Endodermal cell (in vitro differentiated cells): ENCODE results near the gene CASZ1. TPM values are rescaled to one million over a fixed set of nuclear protein-coding genes. Genes with fewer than 3 reads are reported as not detected.

Source experiments
- DNase-seq: peaks from one replicate; pipeline ENCODE4 v3.0.0-alpha.2; 2017
- H3K27ac ChIP-seq: 2 replicates; pipeline ENCODE4 v1.5.1; 2013; ENCODE audit warnings: mild to moderate bottlenecking, low read depth, low read length, moderate library complexity
- H3K27me3 ChIP-seq: 2 replicates; pipeline ENCODE4 v1.6.1; 2013; ENCODE audit warnings: mild to moderate bottlenecking, low read length, moderate library complexity; ENCODE audit not compliant: insufficient read depth, control insufficient read depth, poor library complexity, severe bottlenecking
- H3K36me3 ChIP-seq: 2 replicates; pipeline ENCODE4 v1.7.0; 2013; ENCODE audit warnings: mild to moderate bottlenecking, low read length, moderate library complexity; ENCODE audit not compliant: control insufficient read depth, insufficient read depth
- H3K4me1 ChIP-seq: one replicate; pipeline ENCODE4 v1.7.0; 2013; ENCODE audit warnings: low read length; ENCODE audit not compliant: control insufficient read depth, insufficient read depth
- H3K4me3 ChIP-seq: 2 replicates; pipeline ENCODE4 v1.5.1; 2013; ENCODE audit warnings: mild to moderate bottlenecking, low read length, moderate library complexity
- H3K9ac ChIP-seq: 2 replicates; pipeline ENCODE4 v1.6.1; 2013; ENCODE audit warnings: mild to moderate bottlenecking, low read length, moderate library complexity; ENCODE audit not compliant: poor library complexity, severe bottlenecking; ENCODE audit errors: extremely low read depth
- H3K9me3 ChIP-seq: 2 replicates; pipeline ENCODE4 v1.6.1; 2013; ENCODE audit warnings: mild to moderate bottlenecking, low read length, moderate library complexity; ENCODE audit not compliant: control insufficient read depth
- H3K27ac Mint-ChIP-seq: 2 replicates; pipeline ENCODE4 v1.8.0; 2020; ENCODE audit warnings: mixed read lengths
- H3K27me3 Mint-ChIP-seq: 2 replicates; pipeline ENCODE4 v1.8.0; 2021; ENCODE audit warnings: mild to moderate bottlenecking, mixed read lengths; ENCODE audit not compliant: insufficient read depth
- H3K36me3 Mint-ChIP-seq: 2 replicates; pipeline ENCODE4 v1.8.0; 2020; ENCODE audit warnings: low read depth, mixed read lengths
- H3K4me1 Mint-ChIP-seq: 2 replicates; pipeline ENCODE4 v1.8.0; 2020; ENCODE audit warnings: mixed read lengths
- H3K4me3 Mint-ChIP-seq: 2 replicates; pipeline ENCODE4 v1.8.0; 2020; ENCODE audit warnings: mild to moderate bottlenecking, moderate library complexity, mixed read lengths
- H3K9me3 Mint-ChIP-seq: 2 replicates; pipeline ENCODE4 v1.8.0; 2020; ENCODE audit warnings: mild to moderate bottlenecking, mixed read lengths
- CTCF ChIP-seq: fragments of 200-600 bp; sonication (generic); conservative IDR thresholded peaks from 2 replicates; pipeline ENCODE4 v1.5.0; 2021; ENCODE audit warnings: antibody characterized with exemption, mild to moderate bottlenecking
- WGBS, 2 experiments: methylation state at CpG; one replicate each; pipeline versions ENCODE4 v1.1.5 to v1.1.7; 2013; ENCODE audit warnings: missing lambda C conversion rate in 2 of 2, mixed read lengths in 1 of 2; ENCODE audit not compliant: insufficient coverage in 1 of 2, insufficient read length in 1 of 2; 5-methylcytosine and 5-hydroxymethylcytosine counted together
- total RNA-seq, 2 donors: library from RNA; stranded (reverse); fragmentation: NEBNext Ultra II Directional in 1 of 2; extraction: Animal tissue kit (Norgen Biotek cat#: 25700) in 1 of 2; gene quantifications; 2 replicates in 1 of 2; 3 replicates in 1 of 2; pipeline ENCODE4 v1.2.1, GENCODE V29; 2021

The CASZ1 gene
- total RNA-seq, 2 donors from 2014 or later, result 3.5 to 5.9 TPM

DNA sequence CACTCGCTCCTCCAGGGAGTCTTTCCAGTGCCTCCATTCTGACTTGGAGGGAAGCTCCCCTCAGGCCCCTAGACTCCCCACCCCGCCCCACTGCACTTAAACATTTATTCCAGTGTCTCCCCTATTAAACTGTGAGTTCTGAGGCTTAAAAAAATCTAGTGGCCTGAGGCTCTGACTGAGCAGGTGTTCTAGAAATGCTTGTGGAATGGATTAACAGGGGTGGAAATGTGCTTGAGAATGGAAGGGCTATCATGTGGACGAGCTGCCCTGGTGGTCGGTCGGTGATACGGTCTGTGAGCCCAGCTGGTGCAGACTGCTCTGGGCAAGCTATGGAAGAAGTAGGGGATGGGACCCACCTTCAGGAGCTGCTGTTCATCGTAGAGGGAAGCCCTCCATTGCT is 191.5 kb downstream of the CASZ1 start:
- Histone ChIP-seq H3K36me3 (peaks cover 1% of the 10 kb centered on the region), H3K9ac (no peak overlapping the region), H3K27me3 (no peaks in the 10 kb centered on the region), H3K4me1 (peaks cover 8% of the 10 kb centered on the region), H3K27ac (no peak overlapping the region), H3K4me3 (no peak overlapping the region), H3K9me3 (no peaks in the 10 kb centered on the region)
- no peak overlapping the region for H3K27ac Mint-ChIP-seq
- no peaks in the 10 kb centered on the region for H3K9me3 Mint-ChIP-seq
- H3K36me3 Mint-ChIP-seq, result peaks cover 15% of the 10 kb centered on the region
- peak; percentile 31 for TF ChIP-seq CTCF
- DNase-seq, result no peak
- H3K4me1 Mint-ChIP-seq, result peaks cover 28% of the 10 kb centered on the region
- no peak overlapping the region for H3K4me3 Mint-ChIP-seq
- 92 to 97% methylated on average over 5 to 7 of the region's 7 CpGs for WGBS, 2 experiments
- H3K27me3 Mint-ChIP-seq, result no peaks in the 10 kb centered on the region

- Mint-ChIP-seq H3K9me3 (no peaks in the 10 kb centered on the region), H3K4me1 (peaks cover 28% of the 10 kb centered on the region), H3K36me3 (peaks cover 16% of the 10 kb centered on the region), H3K4me3 (no peak overlapping the region), H3K27me3 (no peaks in the 10 kb centered on the region), H3K27ac (no peak overlapping the region)
- no peak for DNase-seq
- H3K4me1 ChIP-seq, result peaks cover 8% of the 10 kb centered on the region
- no peaks in the 10 kb centered on the region for H3K9me3 ChIP-seq
- TF ChIP-seq CTCF, result no peak
- peaks cover 2% of the 10 kb centered on the region for H3K36me3 ChIP-seq
- no peak overlapping the region for H3K9ac ChIP-seq
- no peak overlapping the region for H3K27ac ChIP-seq
- WGBS, 2 experiments, result 100% methylated on average over 1 to 3 of the region's 3 CpGs
- H3K4me3 ChIP-seq, result no peak overlapping the region
- no peaks in the 10 kb centered on the region for H3K27me3 ChIP-seq
Measured at GRCh38 chr1:10602936-10603335, 193.5 kb downstream of the CASZ1 start.

- Mint-ChIP-seq H3K36me3 (peaks cover 12% of the 10 kb centered on the region), H3K4me3 (no peak overlapping the region), H3K4me1 (peaks cover 28% of the 10 kb centered on the region), H3K9me3 (no peaks in the 10 kb centered on the region), H3K27ac (no peak overlapping the region), H3K27me3 (no peaks in the 10 kb centered on the region)
- Histone ChIP-seq H3K4me1 (peaks cover 8% of the 10 kb centered on the region), H3K9ac (no peak overlapping the region), H3K9me3 (no peaks in the 10 kb centered on the region), H3K27me3 (no peaks in the 10 kb centered on the region), H3K36me3 (peaks cover 2% of the 10 kb centered on the region), H3K27ac (no peak overlapping the region), H3K4me3 (no peak overlapping the region)
- WGBS, 2 experiments, result 94 to 95% methylated on average over 5 to 6 of the region's 6 CpGs
- DNase-seq, result no peak
- no peak for TF ChIP-seq CTCF
Measured at GRCh38 chr1:10601342-10602070, 194.9 kb downstream of the CASZ1 start.
